Fibroblast of skin of scalp (primary cell): ENCODE measurements around the gene ZYG11B.
"Not testable (repeated sequence)": the region's sequence is repeated elsewhere in the genome, so short reads cannot be mapped to it uniquely, and the experiment has no call there.

Experiments
- DNase-seq: peaks from one replicate; pipeline ENCODE4 v3.0.0-alpha.2; 2013

ZYG11B gene

GRCh38 chr1:52756020-52756419 lies 29.8 kb downstream of the ZYG11B start:
- no peak for DNase-seq

DNA sequence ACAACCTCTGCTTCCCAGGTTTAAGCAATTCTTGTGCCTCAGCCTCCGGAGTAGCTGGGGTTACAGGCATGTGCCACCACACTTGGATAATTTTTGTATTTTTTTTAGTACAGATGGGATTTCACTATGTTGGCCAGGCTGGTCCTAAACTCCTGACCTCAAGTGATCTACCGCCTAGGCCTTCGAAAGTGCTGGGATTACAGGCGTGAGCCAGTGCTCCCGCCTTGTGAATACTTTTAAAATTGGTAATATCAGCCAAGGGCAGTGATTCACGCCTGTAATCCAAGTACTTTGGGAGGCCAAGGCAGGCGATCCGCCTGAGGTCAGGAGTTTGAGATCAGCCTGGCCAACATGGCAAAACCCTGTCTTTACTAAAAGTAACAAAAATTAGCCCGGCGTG lies 33.7 kb downstream of the ZYG11B start:
- no peak for DNase-seq

DNA sequence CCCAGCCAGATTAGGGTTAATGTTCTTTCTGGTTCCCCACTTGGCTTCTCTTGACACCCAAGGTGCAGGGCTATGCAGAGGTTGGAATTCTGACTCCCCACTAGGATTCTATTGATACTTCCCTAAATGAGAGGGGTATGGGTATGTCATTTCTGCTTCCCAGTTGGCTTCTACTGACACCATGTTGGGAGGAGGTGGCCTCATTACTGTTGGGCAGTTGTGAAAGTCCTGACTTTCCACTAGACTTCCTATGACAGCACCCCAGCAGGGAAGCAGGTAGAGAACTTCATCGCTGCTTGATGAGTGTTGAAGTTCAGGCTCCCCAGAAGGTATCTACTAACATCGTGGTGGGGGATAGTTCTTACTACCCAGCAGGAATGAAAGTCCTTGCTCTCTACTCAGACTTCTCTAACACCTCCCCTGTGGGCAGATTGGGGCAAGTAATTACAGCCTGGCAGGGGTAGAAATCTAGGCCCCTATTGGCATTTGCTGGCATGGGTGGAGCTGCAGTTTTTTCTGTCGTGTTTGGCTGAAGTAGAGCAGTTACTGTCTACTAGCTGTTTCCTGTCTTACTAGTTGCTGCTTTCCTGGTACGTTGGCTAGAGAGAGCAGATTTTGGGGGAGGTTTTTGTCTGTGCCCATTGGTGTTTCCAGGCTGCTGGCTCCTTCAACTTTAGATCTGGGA lies 41.5 kb downstream of the ZYG11B start:
- no peak for DNase-seq

- no peak for DNase-seq
Observed at GRCh38 chr1:52769346-52770033, 43.2 kb downstream of the ZYG11B start.

DNA sequence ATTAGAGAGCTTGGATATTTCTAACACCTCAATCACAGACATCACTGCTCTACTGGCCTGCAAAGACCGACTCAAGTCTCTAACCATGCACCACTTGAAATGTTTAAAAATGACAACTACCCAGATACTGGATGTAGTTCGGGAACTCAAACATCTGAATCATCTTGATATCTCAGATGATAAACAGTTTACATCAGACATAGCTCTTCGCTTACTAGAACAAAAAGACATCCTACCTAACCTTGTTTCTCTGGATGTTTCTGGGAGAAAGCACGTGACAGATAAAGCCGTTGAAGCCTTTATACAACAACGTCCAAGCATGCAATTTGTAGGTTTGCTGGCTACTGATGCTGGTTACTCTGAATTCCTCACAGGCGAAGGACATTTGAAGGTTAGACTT lies 45.1 kb downstream of the ZYG11B start:
- DNase-seq: no peak

- DNase-seq: no peak
Observed at GRCh38 chr1:52786148-52786547, 59.9 kb downstream of the ZYG11B start.

GRCh38 chr1:52790429-52790828 lies 64.2 kb downstream of the ZYG11B start:
- DNase-seq: not testable (repeated sequence)

DNA sequence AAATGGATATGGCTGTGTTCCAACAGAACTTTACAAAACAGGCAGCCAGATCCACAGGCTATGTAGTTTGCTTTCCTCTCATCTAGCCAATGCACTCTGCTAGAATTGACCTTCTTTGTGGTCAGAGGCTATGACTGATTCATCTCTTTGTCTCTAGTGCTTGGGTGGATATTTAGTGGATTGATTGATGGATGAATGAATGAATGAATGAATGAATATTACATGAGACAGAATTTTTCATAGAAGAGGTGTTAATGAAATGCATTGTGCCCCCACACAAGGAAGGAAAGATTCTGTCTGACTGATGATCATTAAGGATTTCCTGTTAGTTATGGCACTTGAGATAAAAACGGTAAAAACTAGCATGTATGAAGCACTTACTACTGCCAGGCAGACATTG lies 65.8 kb downstream of the ZYG11B start:
- no peak for DNase-seq

DNA sequence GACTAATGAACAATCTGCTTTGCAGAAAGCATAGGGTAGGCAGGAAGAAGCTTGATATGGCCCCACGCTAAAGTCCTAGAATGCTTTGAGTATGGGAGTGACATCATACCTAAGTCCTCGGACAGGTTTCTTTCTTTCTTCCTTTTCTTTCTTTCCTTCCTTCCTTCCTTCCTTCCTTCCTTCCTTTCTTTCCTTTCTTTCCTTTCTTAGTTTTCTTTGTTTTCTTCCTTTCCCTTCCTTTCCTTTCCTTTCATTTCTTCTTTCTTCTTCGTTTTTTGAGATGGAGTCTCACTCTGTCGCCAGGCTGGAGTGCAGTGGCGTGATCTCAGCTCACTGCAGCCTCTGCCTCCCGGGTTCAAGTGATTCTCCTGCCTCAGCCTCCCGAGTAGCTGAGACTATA lies 67.5 kb downstream of the ZYG11B start:
- DNase-seq: not testable (repeated sequence)

DNA sequence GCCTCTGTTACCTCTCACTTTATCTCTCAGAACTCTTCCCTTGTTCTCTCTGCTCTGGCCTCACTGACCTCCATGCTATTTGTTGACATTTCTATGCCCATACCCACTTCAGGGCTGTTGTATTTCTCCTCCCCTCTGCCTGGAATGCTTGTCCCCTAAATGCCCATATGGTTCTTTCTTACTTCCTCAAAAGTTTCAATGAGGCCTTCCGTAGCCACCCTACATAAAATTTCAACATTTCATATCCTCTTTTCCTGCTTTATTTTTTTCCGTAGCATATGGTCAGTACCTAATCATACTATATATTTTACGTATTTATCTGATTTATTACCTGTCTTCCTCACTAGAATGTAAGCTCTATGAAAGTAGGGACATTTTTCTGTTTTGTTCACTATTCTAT lies 69.2 kb downstream of the ZYG11B start:
- DNase-seq: no peak

DNA sequence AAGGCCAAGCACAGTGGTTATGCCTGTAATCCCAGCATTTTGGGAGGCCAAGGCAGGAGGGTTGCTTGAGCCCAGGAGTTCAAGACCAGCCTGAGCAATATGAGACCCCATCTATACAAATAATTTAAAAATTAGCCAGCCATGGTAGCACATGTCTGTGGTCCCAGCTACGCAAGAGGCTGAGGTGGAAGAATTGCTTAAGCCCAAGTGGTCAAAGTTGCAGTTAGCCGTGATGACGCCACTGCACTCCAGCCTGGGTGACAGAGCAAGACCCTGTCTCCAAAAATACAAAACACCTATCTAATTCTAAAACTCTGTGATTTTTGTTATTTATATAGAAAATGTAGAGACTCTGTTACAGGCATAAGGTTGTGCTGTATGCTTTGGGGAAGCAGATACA lies 72.1 kb downstream of the ZYG11B start:
- DNase-seq: no peak

GRCh38 chr1:52801011-52801410 lies 74.8 kb downstream of the ZYG11B start:
- no peak for DNase-seq

DNA sequence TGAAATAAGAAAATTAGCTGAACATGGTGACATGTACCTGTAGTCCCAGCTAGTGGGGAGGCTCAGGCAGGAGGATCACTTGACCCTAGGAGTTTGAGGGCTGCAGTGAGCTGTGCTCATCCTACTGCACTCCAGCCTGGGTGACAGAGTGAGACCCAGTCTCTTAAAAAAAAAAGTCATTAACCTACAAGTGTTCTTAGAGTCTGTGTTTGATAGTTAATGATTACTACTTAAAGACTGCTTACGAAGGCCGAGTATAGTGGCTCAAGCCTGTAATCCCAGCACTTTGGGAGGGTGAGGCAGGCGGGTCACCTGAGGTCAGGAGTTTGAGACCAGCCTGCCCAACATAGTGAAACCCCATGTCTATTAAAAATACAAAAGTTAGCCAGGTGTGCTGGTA lies 77.8 kb downstream of the ZYG11B start:
- DNase-seq: not testable (repeated sequence)

DNA sequence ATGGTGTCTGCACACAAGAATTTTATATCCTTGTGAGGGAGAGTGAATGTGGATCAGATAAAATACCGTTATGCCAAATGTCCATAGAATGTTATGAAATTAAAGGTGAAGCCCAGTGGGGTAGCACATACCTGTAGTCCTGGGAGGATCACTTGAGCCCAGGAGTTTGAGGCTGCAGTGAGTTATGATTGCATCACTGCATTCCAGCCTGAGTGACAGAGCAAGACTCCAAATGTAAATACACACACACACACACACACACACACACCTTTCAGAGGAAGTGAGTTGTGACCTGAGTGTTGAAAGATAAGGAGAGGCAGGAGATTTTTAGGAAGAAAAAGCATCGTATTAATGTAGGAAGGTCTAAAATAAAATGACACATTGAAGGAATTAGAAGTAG lies 88.2 kb downstream of the ZYG11B start:
- peak; percentile 4 for DNase-seq

- DNase-seq: not testable (repeated sequence)
Observed at GRCh38 chr1:52820830-52821229, 94.6 kb downstream of the ZYG11B start.

DNA sequence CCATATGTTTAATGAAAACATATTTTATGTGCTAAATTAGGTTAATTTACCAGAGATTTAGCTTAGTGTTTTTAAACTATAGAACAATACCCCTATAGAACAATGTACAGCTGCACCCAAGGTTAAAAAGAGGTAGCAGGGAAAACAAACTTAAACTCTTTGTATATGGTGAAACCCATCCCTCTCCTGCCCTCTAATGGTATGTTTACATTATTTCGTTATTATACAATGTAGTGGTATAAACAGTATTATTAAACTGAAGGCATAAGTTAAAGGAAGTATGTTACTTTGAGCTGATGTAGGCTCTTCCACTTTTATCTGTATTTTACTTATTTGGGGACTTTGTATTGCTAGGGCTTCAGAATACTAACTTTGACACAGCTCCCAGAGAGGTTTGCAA lies 99.6 kb downstream of the ZYG11B start:
- peak; percentile 7 for DNase-seq

DNA sequence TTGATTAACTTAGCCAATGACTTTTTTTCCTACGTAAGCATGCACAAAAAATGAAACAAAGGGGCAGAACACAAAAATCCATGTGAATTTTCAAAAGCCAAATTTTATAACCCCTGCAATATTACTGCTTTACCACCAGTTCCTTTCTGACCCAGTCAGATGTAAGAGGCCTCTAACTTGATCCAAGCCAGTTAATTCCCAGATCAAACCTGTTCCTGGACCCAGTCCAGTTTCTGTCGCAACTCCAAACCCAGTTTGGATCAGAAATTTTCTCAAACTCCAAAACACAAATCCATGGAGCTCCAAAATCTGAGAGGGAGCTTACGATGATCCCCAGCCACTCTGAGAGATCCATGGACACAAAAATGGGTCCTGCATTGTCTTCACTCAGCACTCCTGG lies 108.5 kb downstream of the ZYG11B start:
- no peak for DNase-seq

DNA sequence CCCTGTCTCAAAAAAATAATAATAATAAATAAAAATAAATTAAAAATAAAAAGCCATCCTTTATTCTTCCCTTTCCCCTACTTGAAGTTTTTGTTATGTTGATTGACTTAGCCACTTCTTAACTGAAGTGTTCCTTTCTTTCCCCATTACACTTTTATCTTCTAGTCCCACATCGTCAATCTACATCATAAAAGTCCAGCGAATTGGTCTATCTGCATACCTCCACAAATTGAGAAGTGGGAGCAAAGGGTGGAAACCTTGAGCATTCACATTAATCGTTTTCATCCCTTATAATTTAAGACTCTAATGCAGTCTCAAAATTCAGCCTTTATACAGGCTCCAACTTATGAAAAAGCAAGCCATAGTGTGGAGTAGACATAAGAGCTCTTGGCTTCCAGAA lies 109.8 kb downstream of the ZYG11B start:
- no peak for DNase-seq

- DNase-seq: not testable (repeated sequence)
Observed at GRCh38 chr1:52839175-52839574, 112.9 kb downstream of the ZYG11B start.

- peak; percentile 76 for DNase-seq
Observed at GRCh38 chr1:52842643-52843310, 116.5 kb downstream of the ZYG11B start, which contains the start of gene ZYG11A. Gene ZYG11A, plus strand, starts transcription at chr1:52842760. Its CDS starts 124 bp downstream, at chr1:52842884.

DNA sequence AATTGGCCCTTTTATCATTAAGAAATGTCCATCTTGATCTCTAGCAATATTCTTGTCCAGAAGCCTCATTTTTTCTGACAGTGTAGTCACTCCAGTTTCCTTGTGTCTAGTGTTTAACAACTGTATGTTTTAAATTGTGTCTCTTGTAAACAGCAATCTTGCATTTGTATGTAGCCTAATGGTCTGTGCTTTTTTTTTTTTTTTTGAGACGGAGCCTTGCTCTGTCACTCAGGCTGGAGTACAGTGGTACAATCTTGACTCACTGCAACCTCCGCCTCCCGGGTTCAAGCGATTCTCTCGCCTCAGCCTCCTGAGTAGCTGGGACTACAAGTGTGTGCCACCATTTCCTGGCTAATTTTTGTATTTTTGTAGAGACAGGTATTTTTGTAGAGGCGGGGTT lies 118.9 kb downstream of the ZYG11B start:
- DNase-seq: not testable (repeated sequence)

GRCh38 chr1:52848423-52848822 lies 122.2 kb downstream of the ZYG11B start:
- no peak for DNase-seq

GRCh38 chr1:52850951-52851350 lies 124.7 kb downstream of the ZYG11B start:
- no peak for DNase-seq

DNA sequence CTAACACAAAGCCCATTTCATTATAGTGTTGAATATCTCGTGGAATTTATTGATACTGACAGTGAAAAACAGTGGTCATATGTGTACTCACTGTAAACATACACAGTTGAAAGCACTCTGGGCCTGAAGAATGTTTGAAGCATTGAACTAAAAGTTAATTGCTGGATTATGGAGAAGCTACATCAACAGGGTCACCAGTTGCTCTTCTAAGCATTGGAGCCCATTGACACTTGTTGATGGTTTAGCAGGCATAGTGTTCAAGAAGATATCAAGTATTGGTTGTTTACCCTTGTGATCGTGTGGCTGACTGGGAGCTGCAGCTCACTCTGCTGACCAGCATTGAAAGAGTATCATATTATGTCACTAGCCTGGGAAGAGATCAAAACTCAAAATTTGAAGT lies 126.6 kb downstream of the ZYG11B start:
- DNase-seq: no peak
